ENCODE results near the gene BICD2. TPM values are rescaled to one million over a fixed set of nuclear protein-coding genes. Genes with fewer than 3 reads are reported as not detected.
A peak's percentile ranks its signal among the peaks of the same experiment; 100 is the strongest.

Gene BICD2
- total RNA-seq, 1 donor from 2014 or later, result 35.4 TPM

DNA sequence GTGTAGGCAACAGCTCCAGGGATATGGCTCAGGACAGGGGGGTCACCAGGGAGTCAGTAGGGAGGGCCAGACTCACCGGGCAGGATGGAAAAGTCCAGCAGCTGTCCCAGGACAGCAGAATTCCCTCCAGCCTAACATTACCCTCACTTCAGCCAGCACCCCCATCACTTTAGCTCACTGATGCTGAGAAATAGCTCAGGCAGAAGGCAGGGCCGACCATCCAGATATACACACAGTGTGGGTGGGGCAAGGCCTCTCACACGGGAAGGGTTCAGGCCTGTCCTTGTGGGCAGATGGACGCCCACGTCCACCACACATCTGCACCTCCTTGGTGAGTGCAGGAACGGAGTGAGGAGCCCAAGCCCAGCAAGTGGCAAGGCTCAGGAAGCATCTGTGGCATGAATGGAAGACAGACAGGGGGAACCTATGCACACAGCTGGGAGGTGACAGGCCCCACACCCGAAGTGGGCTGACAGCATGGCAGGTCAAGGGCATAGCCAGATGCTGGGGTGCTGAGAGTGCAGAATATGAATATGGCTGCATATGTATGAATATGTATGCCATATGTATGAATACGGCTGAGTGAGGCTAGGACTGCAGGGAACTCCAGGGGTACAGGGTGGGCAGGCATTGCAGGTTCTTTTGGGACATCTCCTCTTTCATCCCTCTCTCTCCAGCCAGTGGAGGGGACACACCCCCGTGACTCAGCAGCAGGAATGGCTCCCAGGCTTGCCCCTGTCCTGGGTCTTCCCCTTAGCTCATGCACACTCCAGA, 17.0 kb downstream of the BICD2 start:
- Mint-ChIP-seq H3K27ac (ENCODE audit: unreplicated experiment) (peak overlapping the region; percentile 74), H3K9me3 (ENCODE audit: unreplicated experiment) (no peaks in the 10 kb centered on the region)
- DNase-seq (ENCODE audit: extremely low spot score, unreplicated experiment), result no peak

DNA sequence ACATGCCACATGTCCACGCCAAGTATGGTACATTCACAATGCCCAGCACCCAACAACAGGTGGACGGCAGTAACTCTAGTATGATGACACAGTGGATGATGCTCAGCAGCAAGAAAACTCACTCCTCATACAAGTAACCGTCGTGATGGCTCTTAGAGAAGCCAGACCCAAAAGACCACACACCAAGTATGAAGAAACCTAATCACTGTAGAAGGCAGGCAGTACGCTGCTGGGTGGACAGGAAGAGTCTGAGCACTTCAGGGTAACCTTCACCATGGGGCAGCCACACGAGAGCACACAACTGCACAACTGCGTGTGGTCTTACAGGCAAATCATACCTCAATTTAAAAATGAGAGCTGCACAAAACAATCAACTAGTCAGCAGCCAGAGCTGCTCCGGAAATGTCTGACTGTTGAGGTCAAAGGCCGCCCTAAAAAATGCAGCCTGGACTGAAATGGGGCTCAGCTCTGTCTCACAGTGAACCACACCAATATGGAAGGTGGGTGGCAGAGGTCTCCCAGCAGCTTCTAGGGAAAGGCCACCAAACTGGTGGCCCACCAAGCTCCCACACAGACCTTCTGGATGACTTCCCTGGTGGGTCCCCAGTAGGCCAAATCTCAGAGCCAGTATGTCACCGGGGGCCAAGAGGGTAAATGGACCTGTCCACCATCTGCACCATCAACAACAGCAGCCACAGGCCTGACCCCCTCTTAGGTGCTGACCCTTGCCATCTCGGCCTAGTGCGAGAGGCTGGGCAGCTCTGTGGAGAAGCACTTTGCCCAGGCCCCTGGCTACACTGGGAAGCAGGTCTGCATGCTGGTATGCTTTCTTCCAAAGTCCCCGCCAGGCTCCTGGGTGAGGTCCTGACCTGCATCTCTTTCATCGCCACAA, 17.8 kb downstream of the BICD2 start:
- Mint-ChIP-seq H3K36me3 (ENCODE audit: unreplicated experiment) (no peaks in the 10 kb centered on the region), H3K27ac (ENCODE audit: unreplicated experiment) (peak overlapping the region; percentile 74), H3K4me1 (ENCODE audit: unreplicated experiment) (peaks cover 48% of the 10 kb centered on the region), H3K4me3 (ENCODE audit: unreplicated experiment) (no peak overlapping the region), H3K27me3 (ENCODE audit: unreplicated experiment) (no peaks in the 10 kb centered on the region), H3K9me3 (ENCODE audit: unreplicated experiment) (no peaks in the 10 kb centered on the region)
- TF ChIP-seq, protein P1, sequence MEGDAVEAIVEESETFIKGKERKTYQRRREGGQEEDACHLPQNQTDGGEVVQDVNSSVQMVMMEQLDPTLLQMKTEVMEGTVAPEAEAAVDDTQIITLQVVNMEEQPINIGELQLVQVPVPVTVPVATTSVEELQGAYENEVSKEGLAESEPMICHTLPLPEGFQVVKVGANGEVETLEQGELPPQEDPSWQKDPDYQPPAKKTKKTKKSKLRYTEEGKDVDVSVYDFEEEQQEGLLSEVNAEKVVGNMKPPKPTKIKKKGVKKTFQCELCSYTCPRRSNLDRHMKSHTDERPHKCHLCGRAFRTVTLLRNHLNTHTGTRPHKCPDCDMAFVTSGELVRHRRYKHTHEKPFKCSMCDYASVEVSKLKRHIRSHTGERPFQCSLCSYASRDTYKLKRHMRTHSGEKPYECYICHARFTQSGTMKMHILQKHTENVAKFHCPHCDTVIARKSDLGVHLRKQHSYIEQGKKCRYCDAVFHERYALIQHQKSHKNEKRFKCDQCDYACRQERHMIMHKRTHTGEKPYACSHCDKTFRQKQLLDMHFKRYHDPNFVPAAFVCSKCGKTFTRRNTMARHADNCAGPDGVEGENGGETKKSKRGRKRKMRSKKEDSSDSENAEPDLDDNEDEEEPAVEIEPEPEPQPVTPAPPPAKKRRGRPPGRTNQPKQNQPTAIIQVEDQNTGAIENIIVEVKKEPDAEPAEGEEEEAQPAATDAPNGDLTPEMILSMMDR (IDR thresholded peaks at IDR 0.05), result no peak
- no peak for DNase-seq (ENCODE audit: extremely low spot score, unreplicated experiment)

More for the DNA sequence above, 17.0 kb downstream of the BICD2 start:
- H3K4me3 Mint-ChIP-seq (ENCODE audit: unreplicated experiment), result no peak overlapping the region
- peaks cover 47% of the 10 kb centered on the region for H3K4me1 Mint-ChIP-seq (ENCODE audit: unreplicated experiment)
- TF ChIP-seq, protein P1 (IDR thresholded peaks at IDR 0.05), result no peak
- no peaks in the 10 kb centered on the region for H3K36me3 Mint-ChIP-seq (ENCODE audit: unreplicated experiment)
- H3K27me3 Mint-ChIP-seq (ENCODE audit: unreplicated experiment), result no peaks in the 10 kb centered on the region

DNA sequence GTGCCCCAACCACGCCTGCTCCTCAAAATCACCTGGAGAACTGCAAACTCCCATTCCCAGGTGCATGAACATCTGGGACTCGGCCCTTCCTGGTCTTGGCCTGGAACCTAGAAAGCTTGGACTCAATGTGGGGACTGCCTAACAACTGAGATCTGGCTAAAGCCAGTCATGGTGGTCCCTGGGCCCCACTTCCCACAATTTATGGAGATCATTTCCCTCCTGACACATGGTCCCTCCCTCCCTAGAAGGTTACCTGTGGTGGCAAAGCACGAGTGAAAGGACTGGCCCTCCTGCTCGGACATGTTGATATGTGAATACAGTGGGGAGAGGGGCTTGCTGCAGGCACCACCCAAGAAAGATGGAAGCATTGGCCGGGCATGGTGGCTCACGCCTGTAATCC, 18.8 kb downstream of the BICD2 start:
- H3K27me3 Mint-ChIP-seq (ENCODE audit: unreplicated experiment), result no peaks in the 10 kb centered on the region
- no peak overlapping the region for H3K4me3 Mint-ChIP-seq (ENCODE audit: unreplicated experiment)
- H3K4me1 Mint-ChIP-seq (ENCODE audit: unreplicated experiment), result peaks cover 58% of the 10 kb centered on the region
- TF ChIP-seq, protein P1 (IDR thresholded peaks at IDR 0.05), result no peak
- H3K27ac Mint-ChIP-seq (ENCODE audit: unreplicated experiment), result peak overlapping the region; percentile 74
- no peak for DNase-seq (ENCODE audit: extremely low spot score, unreplicated experiment)
- H3K36me3 Mint-ChIP-seq (ENCODE audit: unreplicated experiment), result no peaks in the 10 kb centered on the region
- H3K9me3 Mint-ChIP-seq (ENCODE audit: unreplicated experiment), result no peaks in the 10 kb centered on the region

DNA sequence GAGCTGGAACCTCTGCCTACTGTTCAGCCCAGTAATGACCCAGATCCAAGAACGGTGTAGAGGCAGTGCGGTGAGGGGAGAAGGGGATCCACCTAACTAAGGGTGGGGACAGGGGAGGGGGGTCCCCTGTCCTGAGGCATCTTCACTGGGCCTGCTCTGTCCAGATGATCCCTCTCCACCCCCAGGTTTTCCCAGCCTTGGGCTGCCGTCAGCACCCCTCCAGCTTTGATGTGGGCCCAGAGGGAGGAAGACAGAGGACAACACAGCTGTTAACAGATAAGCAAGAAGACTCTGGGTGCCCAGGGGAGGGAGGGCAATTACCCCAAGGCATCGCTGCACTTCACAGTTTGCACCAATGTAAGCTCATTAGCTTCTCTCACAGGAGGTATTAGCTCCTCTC, 19.3 kb downstream of the BICD2 start:
- Mint-ChIP-seq H3K4me3 (ENCODE audit: unreplicated experiment) (no peak overlapping the region), H3K27ac (ENCODE audit: unreplicated experiment) (no peak overlapping the region), H3K9me3 (ENCODE audit: unreplicated experiment) (no peaks in the 10 kb centered on the region), H3K27me3 (ENCODE audit: unreplicated experiment) (no peaks in the 10 kb centered on the region), H3K36me3 (ENCODE audit: unreplicated experiment) (no peaks in the 10 kb centered on the region), H3K4me1 (ENCODE audit: unreplicated experiment) (peaks cover 58% of the 10 kb centered on the region)
- no peak for DNase-seq (ENCODE audit: extremely low spot score, unreplicated experiment)
- TF ChIP-seq, protein P1 (IDR thresholded peaks at IDR 0.05), result no peak

DNA sequence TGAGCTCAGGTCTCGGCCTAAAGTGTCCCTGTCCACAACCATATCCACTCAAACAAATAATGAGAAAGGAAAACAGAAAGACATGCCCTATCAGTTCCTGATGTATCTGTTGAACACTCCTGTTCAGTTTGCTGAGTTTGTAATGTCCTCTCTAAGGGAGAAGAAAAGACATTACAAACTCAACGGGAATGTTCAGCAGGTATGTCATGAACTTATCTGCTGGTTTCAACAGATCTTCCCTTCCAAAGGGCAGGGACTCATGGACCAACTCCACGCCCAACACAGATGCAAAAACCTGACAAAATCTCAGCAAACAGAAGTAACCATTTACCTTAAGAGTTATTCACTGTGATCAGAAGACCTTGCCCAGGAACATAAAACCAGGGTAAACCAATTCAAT, 23.7 kb downstream of the BICD2 start:
- peaks cover 33% of the 10 kb centered on the region for H3K4me1 Mint-ChIP-seq (ENCODE audit: unreplicated experiment)
- no peaks in the 10 kb centered on the region for H3K27me3 Mint-ChIP-seq (ENCODE audit: unreplicated experiment)
- H3K9me3 Mint-ChIP-seq (ENCODE audit: unreplicated experiment), result no peaks in the 10 kb centered on the region
- no peak overlapping the region for H3K27ac Mint-ChIP-seq (ENCODE audit: unreplicated experiment)
- DNase-seq (ENCODE audit: extremely low spot score, unreplicated experiment), result no peak
- TF ChIP-seq, protein P1 (IDR thresholded peaks at IDR 0.05), result no peak
- no peak overlapping the region for H3K4me3 Mint-ChIP-seq (ENCODE audit: unreplicated experiment)
- H3K36me3 Mint-ChIP-seq (ENCODE audit: unreplicated experiment), result no peaks in the 10 kb centered on the region
